ENCODE results near the gene FAM20C.

FAM20C gene

DNA sequence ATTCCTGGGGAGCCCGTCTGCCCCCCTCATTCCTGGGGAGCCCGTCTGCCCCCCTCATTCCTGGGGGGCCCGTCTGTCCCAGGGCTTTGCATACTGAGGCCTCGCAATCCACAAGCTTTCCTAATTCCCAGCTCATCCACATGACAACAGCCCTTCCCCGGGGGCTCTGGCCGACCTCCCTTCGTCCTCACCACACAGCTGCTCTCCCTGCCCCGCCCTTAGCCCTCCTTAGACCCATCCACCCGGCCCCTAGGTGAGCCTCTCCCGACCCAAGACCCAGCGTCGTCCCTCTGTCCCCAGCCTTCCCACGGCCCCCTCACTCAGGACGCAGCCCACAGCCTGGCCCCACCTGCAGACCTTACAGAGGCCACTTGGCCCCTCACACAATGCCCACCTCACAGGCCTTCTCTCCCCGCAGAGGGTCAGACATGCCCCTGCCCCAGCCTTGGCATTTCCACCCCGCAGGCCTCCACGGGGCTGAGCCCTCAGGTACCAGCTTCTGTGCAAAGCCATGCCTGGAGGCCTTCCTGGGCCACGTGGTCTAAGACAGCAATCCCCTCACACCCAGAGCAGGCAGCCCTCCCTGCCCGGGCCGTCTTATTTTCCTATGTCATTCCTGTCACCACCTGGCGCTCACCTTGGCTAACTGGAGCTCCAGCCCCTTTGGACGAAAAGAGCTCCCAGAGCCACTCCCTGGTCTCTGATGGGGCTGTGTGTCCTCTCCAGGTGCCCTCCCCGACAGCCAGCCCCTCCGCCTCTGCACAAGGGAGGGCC, 3.5 kb upstream of the FAM20C start:
- H3K9me3 Mint-ChIP-seq: no peaks in the 10 kb centered on the region
- H3K27ac Mint-ChIP-seq: no peak overlapping the region
- no peaks in the 10 kb centered on the region for H3K4me1 Mint-ChIP-seq (ENCODE audit: low read depth)
- DNase-seq (ENCODE audit: low spot score): no peak
- no peaks in the 10 kb centered on the region for H3K36me3 Mint-ChIP-seq (ENCODE audit: low read depth)
- no peak overlapping the region for H3K4me3 Mint-ChIP-seq
- H3K27me3 Mint-ChIP-seq (ENCODE audit: low read depth): peaks cover 20% of the 10 kb centered on the region

DNA sequence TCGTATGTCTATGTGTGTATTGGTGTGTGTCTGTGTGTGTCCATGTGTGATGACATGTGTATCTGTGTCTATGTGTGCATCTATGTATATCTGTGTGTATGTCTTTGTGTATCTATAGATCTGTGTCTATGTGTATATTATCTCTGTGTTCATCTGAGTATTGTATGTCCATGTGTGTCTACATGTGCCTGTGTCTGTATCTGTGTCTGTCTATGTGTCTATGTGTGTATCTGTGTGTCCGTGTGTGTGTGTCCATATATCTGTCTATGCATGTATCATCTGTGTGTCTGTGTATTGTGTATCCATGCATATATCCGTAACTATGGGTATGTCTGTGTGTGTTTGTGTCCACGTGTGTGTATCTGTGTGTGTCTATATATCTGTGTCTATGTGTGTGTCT, 2.7 kb upstream of the FAM20C start:
- H3K27ac Mint-ChIP-seq: no peak overlapping the region
- no peaks in the 10 kb centered on the region for H3K9me3 Mint-ChIP-seq
- H3K4me3 Mint-ChIP-seq: no peak overlapping the region
- no peak for DNase-seq (ENCODE audit: low spot score)
- H3K4me1 Mint-ChIP-seq (ENCODE audit: low read depth): no peaks in the 10 kb centered on the region
- no peaks in the 10 kb centered on the region for H3K36me3 Mint-ChIP-seq (ENCODE audit: low read depth)
- H3K27me3 Mint-ChIP-seq (ENCODE audit: low read depth): peaks cover 24% of the 10 kb centered on the region

DNA sequence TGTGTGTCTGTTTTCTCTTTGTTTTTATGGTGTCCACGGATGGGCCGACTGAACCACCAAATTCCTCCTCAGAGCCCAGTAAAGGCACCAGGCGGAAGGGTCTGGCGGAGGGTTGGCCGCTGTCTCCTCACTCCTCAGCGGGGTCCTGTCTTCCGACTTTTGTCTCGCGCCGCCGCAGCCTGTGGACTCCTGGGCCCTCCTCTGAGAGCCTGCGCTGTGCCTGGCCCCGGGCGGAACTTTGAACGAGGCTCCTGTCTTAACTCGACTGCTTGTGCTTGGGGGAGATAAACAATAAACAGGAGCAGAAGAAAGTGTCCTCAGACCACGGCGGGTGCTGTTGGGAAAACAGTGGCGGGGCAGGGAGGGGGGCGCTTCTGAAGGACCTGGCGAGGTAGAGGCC, 2.2 kb upstream of the FAM20C start:
- Mint-ChIP-seq H3K36me3 (ENCODE audit: low read depth) (no peaks in the 10 kb centered on the region), H3K9me3 (no peaks in the 10 kb centered on the region), H3K4me3 (no peak overlapping the region), H3K27me3 (ENCODE audit: low read depth) (peaks cover 29% of the 10 kb centered on the region), H3K27ac (no peak overlapping the region), H3K4me1 (ENCODE audit: low read depth) (no peaks in the 10 kb centered on the region)
- no peak for DNase-seq (ENCODE audit: low spot score)

DNA sequence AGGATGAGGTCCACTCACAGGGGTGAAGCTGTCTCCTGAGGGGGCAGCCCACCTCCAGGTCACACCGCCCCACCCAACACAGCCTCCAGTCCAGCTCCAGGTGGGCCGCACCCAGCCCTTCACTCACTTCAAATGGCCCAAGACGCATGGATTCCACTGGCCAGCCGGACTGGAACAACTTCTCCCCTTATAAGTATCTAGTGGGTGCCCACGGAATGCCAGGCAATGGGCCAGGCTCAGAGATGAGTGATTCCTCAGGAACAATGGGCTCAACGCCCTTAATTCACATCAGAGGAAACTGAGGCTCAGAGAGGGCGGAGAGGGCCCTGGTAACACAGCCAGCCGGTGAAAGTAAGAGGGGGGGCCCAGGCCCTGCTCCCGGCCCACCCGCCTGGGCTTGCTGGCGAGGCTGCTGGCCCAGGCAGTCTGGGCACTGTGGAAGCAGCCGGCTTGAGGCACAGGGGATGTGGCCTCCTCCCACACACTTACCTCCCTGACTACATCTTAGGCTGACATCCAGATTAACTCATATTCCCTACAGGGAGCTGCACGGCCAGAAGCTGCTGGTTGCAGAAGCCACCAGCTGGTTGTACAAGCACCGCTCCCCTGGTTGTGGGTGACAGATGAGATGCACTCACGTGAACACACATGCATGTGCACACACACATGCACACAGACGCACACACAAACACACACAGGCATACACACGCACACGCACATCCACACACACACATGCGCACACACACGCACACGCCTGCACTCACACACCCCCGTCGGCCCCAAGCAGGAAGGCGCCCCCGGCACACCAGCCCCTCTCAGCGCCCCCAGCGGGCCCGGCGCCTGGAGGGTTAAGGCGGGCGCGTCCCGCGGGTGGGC, 1.0 kb upstream of the FAM20C start:
- no peaks in the 10 kb centered on the region for H3K36me3 Mint-ChIP-seq (ENCODE audit: low read depth)
- H3K4me3 Mint-ChIP-seq: peak overlapping the region; percentile 41

DNA sequence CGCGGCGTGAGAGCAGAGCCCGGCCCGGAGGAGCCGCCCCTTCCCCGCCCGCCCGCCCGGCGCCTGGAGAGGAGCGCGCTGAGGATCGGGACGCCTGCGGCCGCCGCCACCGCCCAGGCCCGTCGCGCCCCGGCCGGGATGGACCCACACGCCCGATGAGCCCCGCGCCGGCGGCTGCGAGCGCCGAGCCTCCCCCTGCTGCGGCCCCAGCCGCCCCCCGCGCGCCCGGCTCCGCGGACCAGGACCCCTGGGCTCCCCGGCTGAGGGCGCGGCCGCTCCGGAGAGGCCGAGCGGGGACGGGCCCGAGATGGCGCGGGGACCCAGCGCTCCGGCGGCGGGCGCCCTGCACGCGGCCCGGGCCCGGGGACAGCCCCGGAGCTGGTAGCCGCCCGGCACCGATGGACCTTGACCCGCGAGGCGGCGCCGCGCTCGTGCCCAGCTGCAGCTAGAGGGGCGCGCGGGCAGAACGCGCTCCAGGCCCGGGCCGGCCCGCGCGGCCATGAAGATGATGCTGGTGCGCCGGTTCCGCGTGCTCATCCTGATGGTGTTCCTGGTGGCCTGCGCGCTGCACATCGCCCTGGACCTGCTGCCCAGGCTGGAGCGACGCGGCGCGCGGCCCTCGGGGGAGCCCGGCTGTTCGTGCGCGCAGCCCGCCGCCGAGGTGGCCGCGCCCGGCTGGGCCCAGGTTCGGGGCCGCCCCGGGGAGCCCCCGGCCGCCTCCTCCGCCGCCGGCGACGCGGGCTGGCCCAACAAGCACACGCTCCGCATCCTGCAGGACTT, 520 bp downstream of the FAM20C start:
- H3K4me1 Mint-ChIP-seq (ENCODE audit: low read depth): no peaks in the 10 kb centered on the region
- H3K4me3 Mint-ChIP-seq: no peak overlapping the region
- peaks cover 38% of the 10 kb centered on the region for H3K27me3 Mint-ChIP-seq (ENCODE audit: low read depth)
- no peaks in the 10 kb centered on the region for H3K36me3 Mint-ChIP-seq (ENCODE audit: low read depth)
- H3K27ac Mint-ChIP-seq: no peak overlapping the region
- H3K9me3 Mint-ChIP-seq: no peaks in the 10 kb centered on the region
- no peak for DNase-seq (ENCODE audit: low spot score)

More for the DNA sequence above, 1.0 kb upstream of the FAM20C start:
- DNase-seq (ENCODE audit: low spot score): no peak
- Mint-ChIP-seq H3K27ac (no peak overlapping the region), H3K9me3 (no peaks in the 10 kb centered on the region), H3K27me3 (ENCODE audit: low read depth) (peaks cover 38% of the 10 kb centered on the region), H3K4me1 (ENCODE audit: low read depth) (no peaks in the 10 kb centered on the region)

DNA sequence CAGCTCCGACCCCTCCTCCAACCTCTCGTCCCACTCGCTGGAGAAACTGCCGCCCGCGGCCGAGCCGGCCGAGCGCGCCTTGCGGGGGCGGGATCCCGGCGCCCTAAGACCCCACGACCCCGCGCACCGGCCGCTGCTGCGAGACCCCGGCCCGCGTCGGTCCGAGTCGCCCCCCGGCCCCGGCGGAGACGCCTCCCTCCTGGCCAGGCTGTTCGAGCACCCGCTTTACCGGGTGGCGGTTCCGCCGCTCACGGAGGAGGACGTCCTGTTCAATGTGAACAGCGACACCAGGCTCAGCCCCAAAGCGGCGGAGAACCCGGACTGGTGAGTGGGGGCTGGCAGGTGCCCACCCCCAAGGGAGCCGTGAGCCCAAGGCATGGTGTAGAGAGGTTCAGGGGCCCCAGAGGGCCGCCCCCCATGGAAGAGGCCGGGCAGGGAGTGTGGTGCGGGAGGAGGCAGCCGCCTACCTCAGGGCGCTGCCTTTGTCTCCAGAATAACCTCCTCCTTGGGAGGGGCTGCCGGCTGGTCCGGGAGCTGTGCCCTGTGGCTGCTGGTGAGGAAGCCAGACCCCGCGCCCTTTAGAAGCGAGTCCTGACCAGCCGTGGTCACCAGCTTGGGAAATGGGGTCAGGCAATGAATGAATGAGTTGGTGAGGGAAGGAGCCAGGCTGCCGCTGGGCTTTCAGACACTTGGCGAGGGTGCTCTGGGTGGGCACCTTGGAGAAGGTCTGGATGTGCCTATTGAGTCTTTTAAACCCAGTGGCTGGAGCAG, 1.3 kb downstream of the FAM20C start:
- H3K9me3 Mint-ChIP-seq: no peaks in the 10 kb centered on the region
- H3K27me3 Mint-ChIP-seq (ENCODE audit: low read depth): peaks cover 38% of the 10 kb centered on the region
- no peak overlapping the region for H3K27ac Mint-ChIP-seq
- H3K4me1 Mint-ChIP-seq (ENCODE audit: low read depth): no peaks in the 10 kb centered on the region
- DNase-seq (ENCODE audit: low spot score): no peak
- no peaks in the 10 kb centered on the region for H3K36me3 Mint-ChIP-seq (ENCODE audit: low read depth)
- H3K4me3 Mint-ChIP-seq: no peak overlapping the region

DNA sequence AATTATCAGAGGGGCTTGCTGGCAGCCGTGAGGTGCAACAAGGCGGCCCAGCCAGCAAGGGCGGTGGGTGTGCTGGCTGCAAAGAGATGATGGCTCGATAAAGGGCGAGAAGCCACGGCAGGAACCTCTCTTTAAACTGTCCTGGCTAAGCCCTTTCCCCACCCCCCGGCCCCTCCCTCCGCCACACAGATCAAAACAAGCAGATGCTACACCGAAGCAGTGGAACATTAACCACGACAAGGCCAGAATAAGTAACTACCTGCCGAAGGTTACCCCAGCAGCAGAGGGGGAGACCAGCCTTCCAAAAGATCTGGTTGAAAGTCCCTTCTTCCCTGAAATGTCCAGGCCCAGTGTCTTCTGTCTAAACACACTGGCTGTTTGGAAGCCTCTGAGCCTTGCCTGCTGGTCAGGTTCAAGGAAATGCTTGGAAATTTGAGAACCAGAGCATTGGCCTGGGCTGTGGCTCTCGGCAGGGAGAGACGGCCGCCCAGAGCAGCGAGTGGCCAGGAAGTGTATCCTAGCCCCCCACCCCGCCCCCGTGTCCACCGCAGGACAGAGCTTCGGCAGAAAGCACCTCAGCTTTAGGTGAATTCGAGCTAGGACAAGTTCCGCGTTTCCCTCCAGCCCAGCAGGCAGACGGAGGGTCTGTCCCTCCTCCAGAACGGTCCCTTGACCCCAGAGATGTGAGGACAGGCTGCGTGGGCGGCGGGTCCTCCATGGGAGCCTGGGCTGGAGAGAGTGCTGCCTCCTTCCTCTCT, 2.1 kb downstream of the FAM20C start:
- Mint-ChIP-seq H3K9me3 (no peaks in the 10 kb centered on the region), H3K27ac (no peak overlapping the region), H3K4me3 (no peak overlapping the region), H3K36me3 (ENCODE audit: low read depth) (no peaks in the 10 kb centered on the region), H3K4me1 (ENCODE audit: low read depth) (no peaks in the 10 kb centered on the region), H3K27me3 (ENCODE audit: low read depth) (peaks cover 38% of the 10 kb centered on the region)
- DNase-seq (ENCODE audit: low spot score): no peak

DNA sequence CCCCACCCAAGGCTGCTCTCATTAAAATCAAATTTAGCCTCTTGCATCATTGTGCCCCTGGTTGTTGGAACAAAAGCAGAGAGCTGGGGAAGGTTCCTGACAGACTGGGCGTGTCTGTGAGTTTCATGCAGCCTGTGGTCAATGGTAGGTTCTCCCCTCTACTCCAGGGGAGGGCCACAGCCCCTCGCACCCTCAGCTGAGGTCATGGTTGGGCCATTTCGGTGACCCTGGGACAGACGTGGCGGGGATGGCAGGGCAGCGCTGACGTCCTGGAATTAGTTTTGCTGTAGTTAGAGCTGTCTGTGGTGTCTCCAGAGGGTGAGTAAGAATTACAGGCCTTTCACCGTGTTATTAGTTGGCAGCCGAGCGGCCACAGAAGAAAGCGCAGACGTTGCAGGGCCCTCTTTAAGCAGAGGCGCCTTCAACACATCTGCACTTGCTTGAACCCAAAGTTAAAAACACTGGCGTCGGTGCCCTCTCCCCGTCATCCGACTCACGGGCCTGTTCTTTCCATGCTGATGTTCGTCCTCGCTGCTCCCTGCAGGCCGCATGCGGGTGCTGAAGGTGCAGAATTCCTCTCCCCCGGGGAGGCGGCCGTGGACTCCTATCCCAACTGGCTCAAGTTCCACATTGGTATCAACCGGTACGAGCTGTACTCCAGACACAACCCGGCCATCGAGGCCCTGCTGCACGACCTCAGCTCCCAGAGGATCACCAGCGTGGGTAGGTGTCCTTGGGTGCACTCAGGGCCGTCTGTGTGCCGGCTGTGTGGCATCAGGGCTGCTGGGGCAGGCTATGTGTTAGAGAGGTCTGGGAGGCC, 2.8 kb downstream of the FAM20C start:
- no peak for DNase-seq (ENCODE audit: low spot score)
- H3K4me3 Mint-ChIP-seq: no peak overlapping the region
- peaks cover 32% of the 10 kb centered on the region for H3K27me3 Mint-ChIP-seq (ENCODE audit: low read depth)
- no peak overlapping the region for H3K27ac Mint-ChIP-seq
- H3K9me3 Mint-ChIP-seq: no peaks in the 10 kb centered on the region
- H3K36me3 Mint-ChIP-seq (ENCODE audit: low read depth): no peaks in the 10 kb centered on the region
- no peaks in the 10 kb centered on the region for H3K4me1 Mint-ChIP-seq (ENCODE audit: low read depth)

DNA sequence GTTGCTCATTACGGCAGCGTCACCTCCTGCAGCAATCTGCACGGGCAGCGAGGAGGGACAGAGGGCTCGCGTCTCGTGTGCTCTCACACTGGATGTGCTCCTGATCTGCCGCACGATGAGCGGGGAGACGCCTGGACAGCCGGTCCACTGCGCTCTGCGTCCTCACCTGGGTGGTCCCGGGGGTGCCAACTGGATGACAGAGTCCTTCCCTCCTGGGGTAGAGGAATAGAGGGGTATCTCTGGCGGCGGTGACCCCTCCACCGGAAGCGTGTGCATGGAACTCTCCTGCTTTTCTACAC, 3.4 kb downstream of the FAM20C start:
- no peak for DNase-seq (ENCODE audit: low spot score)

DNA sequence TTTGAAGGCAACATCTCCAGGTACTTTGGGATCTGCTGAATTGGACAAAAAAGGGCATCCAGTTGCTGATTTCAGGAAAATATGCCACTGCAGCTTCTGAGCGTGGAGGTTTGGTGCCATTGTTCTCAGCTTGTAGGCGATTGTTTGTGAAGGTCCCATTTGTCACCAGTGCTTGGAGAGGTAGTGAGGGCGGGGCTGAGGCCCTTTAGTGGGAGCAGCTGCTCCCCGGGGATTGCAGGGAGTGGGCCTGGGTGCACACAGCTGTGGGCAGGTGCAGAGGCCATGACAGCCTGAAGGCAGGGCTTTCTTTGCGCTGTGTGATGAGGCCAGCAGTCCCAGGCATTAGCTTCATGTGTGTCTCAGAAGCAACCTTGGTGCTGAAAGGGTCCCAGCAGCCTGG, 3.9 kb downstream of the FAM20C start:
- no peak overlapping the region for H3K27ac Mint-ChIP-seq
- peaks cover 25% of the 10 kb centered on the region for H3K27me3 Mint-ChIP-seq (ENCODE audit: low read depth)
- no peaks in the 10 kb centered on the region for H3K4me1 Mint-ChIP-seq (ENCODE audit: low read depth)
- no peak for DNase-seq (ENCODE audit: low spot score)
- H3K36me3 Mint-ChIP-seq (ENCODE audit: low read depth): no peaks in the 10 kb centered on the region
- H3K4me3 Mint-ChIP-seq: no peak overlapping the region
- no peaks in the 10 kb centered on the region for H3K9me3 Mint-ChIP-seq

More for the DNA sequence above, 3.4 kb downstream of the FAM20C start:
- Mint-ChIP-seq H3K9me3 (no peaks in the 10 kb centered on the region), H3K27ac (no peak overlapping the region), H3K27me3 (ENCODE audit: low read depth) (peaks cover 29% of the 10 kb centered on the region), H3K4me3 (no peak overlapping the region), H3K36me3 (ENCODE audit: low read depth) (no peaks in the 10 kb centered on the region), H3K4me1 (ENCODE audit: low read depth) (no peaks in the 10 kb centered on the region)

DNA sequence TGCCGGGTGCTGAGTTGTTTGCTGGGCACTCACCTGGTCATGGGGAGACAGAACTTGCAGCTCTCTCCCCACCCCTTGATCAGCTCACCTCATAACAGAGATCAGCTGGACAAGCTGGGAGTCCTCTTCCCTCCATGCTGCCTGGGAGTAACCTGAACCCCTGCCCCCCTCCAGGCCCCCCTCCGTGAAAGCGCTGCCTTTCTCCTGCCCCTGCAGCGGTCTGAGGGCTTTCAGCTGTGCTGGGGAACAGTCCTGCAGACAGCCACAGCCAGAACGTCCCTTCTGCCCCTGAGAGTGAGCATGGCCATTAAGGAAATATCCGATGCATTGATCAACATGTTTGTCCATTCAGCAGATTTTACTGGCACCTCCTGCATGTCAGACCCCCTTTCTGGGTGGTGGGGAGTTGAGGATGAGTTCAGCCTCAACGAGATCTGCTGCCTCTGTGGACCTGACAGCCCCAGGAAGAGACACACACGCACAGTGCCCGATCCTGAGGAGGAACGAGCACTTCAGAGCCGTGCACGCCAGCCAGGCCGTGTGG, 4.5 kb downstream of the FAM20C start:
- no peaks in the 10 kb centered on the region for H3K9me3 Mint-ChIP-seq
- H3K36me3 Mint-ChIP-seq (ENCODE audit: low read depth): no peaks in the 10 kb centered on the region

More for the DNA sequence above, 4.5 kb downstream of the FAM20C start:
- Mint-ChIP-seq H3K27ac (no peak overlapping the region), H3K27me3 (ENCODE audit: low read depth) (peaks cover 21% of the 10 kb centered on the region), H3K4me1 (ENCODE audit: low read depth) (no peaks in the 10 kb centered on the region), H3K4me3 (no peak overlapping the region)
- DNase-seq (ENCODE audit: low spot score): no peak
